Thyroid gland (tissue), 4 donors: ENCODE data around the gene EYA3.

Source experiments
- POLR2A ChIP-seq, 2 donors: fragments of 450-650 bp; IDR thresholded peaks; one replicate each; pipeline ENCODE4 v1.6.1; 2017; ENCODE audit warnings: antibody characterized with exemption in 2 of 2, mild to moderate bottlenecking in 2 of 2, moderate library complexity in 1 of 2
- TF ChIP-seq, protein P1 (sequence below), 6 experiments: fragments of 200-600 bp in 3 of 6; fragments of 450-650 bp in 3 of 6; sonication (generic) in 3 of 6; IDR thresholded peaks; one replicate each; pipeline ENCODE4 v1.5.1; 2016 to 2019; ENCODE audit warnings: antibody characterized with exemption in 6 of 6, mild to moderate bottlenecking in 2 of 6, inconsistent platforms in 1 of 6, moderate library complexity in 1 of 6

DNA sequence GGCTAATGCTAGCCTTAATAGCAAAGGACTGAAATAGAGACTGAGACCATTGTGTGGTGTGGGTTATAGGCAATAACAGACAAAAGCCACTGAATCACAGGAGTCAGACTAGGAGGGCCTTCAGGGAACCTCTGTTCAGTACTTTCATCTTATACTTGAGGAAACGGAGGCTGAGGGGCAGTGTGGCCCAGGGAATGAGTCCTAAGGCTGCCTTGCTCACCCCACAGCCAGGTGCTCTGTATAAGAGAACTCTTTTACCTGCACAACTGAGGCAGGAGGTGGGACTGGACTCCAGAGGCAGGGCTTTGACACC is 150.9 kb downstream of the EYA3 start:
- TF ChIP-seq, protein P1, sequence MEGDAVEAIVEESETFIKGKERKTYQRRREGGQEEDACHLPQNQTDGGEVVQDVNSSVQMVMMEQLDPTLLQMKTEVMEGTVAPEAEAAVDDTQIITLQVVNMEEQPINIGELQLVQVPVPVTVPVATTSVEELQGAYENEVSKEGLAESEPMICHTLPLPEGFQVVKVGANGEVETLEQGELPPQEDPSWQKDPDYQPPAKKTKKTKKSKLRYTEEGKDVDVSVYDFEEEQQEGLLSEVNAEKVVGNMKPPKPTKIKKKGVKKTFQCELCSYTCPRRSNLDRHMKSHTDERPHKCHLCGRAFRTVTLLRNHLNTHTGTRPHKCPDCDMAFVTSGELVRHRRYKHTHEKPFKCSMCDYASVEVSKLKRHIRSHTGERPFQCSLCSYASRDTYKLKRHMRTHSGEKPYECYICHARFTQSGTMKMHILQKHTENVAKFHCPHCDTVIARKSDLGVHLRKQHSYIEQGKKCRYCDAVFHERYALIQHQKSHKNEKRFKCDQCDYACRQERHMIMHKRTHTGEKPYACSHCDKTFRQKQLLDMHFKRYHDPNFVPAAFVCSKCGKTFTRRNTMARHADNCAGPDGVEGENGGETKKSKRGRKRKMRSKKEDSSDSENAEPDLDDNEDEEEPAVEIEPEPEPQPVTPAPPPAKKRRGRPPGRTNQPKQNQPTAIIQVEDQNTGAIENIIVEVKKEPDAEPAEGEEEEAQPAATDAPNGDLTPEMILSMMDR (IDR thresholded peaks at IDR 0.05), result no peak
- TF ChIP-seq POLR2A (IDR thresholded peaks at IDR 0.05), result no peak
